Muscle of arm (tissue), 12 donors: ENCODE results near the gene ITGAX. TPM values are rescaled to one million over a fixed set of nuclear protein-coding genes. Genes with fewer than 3 reads are reported as not detected.

Experiments
- DNase-seq: peaks from one replicate; pipeline ENCODE4 v3.0.0-alpha.2; 2013
- polyA plus RNA-seq, 12 donors: library from polyadenylated mRNA; unstranded; fragments of 120-200 nt; gene quantifications; one replicate each; pipeline ENCODE4 v1.2.1, GENCODE V29; 2013; ENCODE audit not compliant: insufficient read length in 12 of 12

ITGAX gene
- polyA plus RNA-seq, 12 donors: 0.34 to 7.5 (median 0.84) TPM; not detected in 2

DNA sequence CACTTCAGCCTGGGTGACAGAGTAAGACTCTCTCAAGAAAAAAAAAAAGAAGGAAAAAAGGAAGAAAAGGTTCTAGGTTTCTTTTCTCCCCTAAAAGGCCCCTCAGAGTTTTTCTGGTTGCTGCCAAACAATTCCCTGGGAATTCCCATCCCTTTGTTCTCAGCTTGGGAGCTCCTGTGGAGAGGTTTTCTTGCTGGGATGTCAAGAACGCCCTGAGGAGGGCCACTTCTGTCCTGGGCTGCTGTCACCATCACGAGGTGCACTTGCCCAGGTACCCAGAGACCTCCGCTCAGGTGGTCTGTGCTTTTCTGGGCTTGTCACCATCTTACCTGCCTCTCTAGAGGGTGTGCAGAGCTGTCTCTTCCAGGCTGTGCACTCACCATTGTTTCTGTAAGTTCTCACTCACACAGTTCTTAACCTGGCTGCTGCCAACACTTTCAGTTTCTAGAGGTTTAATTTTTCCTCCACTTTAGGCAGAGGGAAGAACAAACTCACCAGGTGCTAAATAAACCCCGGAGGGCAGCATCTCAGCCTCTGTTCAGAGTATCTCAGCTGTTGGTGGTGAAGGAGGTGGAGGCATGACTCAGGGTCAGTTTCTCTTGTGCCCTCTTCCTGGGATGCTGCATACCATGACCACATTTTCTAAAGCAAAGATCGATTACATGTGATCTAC is 75.5 kb downstream of the ITGAX start:
- DNase-seq: no peak

Other genes with a start within 250 kb of the ITGAX start
- gene BCKDK, start 246.8 kb upstream of the ITGAX start, polyA plus RNA-seq: 10 to 100 TPM in 11 of 12 donors, not detected in 1; 19.1 to 30.0 (median 24.8) TPM
- 10 to 100 TPM in 11 of 12 donors, not detected in 1; 41.5 to 63.1 (median 46.7) TPM for gene KAT8, start 237.5 kb upstream of the ITGAX start, polyA plus RNA-seq
- gene PRSS8, start 219.4 kb upstream of the ITGAX start, polyA plus RNA-seq: 10 to 100 TPM in 2 of 12 donors, 1 to 10 TPM in 2, under 1 TPM in 6, not detected in 2; 0.16 to 39.2 (median 0.61) TPM
- 1 to 10 TPM in 8 of 12 donors, under 1 TPM in 2, not detected in 2; 0.92 to 2.0 (median 1.4) TPM for gene PRSS36, start 205.1 kb upstream of the ITGAX start, polyA plus RNA-seq
- 1,000 to 10,000 TPM in 1 of 12 donors, 100 to 1,000 TPM in 11; 290 to 4,308 (median 418) TPM for gene FUS, start 175.0 kb upstream of the ITGAX start, polyA plus RNA-seq
- 10 to 100 TPM in 3 of 12 donors, 1 to 10 TPM in 8, not detected in 1; 3.8 to 28.0 (median 6.0) TPM for gene PYCARD, start 152.4 kb upstream of the ITGAX start, polyA plus RNA-seq
- 10 to 100 TPM in 11 of 12 donors, not detected in 1; 19.1 to 87.8 (median 58.2) TPM for gene TRIM72, start 141.1 kb upstream of the ITGAX start, polyA plus RNA-seq
- gene PYDC1, start 138.0 kb upstream of the ITGAX start, polyA plus RNA-seq: 1 to 10 TPM in 5 of 12 donors, under 1 TPM in 5, not detected in 2; 0.27 to 2.1 (median 0.95) TPM
- gene ITGAM, start 95.2 kb upstream of the ITGAX start, polyA plus RNA-seq: 1 to 10 TPM in 11 of 12 donors, not detected in 1; 2.1 to 9.2 (median 3.2) TPM
- 1 to 10 TPM in 4 of 12 donors, under 1 TPM in 6, not detected in 2; 0.15 to 1.5 (median 0.62) TPM for gene ITGAD, start 38.2 kb downstream of the ITGAX start, polyA plus RNA-seq
- 100 to 1,000 TPM in 11 of 12 donors, not detected in 1; 146 to 481 (median 259) TPM for gene COX6A2, start 73.2 kb downstream of the ITGAX start, polyA plus RNA-seq
- 1 to 10 TPM in 10 of 12 donors, not detected in 2; 1.5 to 3.9 (median 2.5) TPM for gene ZNF843, start 87.6 kb downstream of the ITGAX start, polyA plus RNA-seq
- gene ARMC5, start 104.3 kb downstream of the ITGAX start, polyA plus RNA-seq: 10 to 100 TPM in 2 of 12 donors, 1 to 10 TPM in 9, not detected in 1; 5.3 to 11.1 (median 7.4) TPM
- 100 to 1,000 TPM in 2 of 12 donors, 10 to 100 TPM in 9, not detected in 1; 61.4 to 120 (median 76.4) TPM for gene TGFB1I1, start 117.0 kb downstream of the ITGAX start, polyA plus RNA-seq
- 10 to 100 TPM in 2 of 12 donors, 1 to 10 TPM in 6, under 1 TPM in 2, not detected in 2; 0.98 to 11.3 (median 5.0) TPM for gene SLC5A2, start 127.9 kb downstream of the ITGAX start, polyA plus RNA-seq
- gene RUSF1, start 153.2 kb downstream of the ITGAX start, polyA plus RNA-seq: 10 to 100 TPM in 11 of 12 donors, not detected in 1; 37.1 to 73.0 (median 45.6) TPM
- gene AHSP, start 172.7 kb downstream of the ITGAX start, polyA plus RNA-seq: 10 to 100 TPM in 7 of 12 donors, 1 to 10 TPM in 4, not detected in 1; 5.6 to 58.5 (median 12.1) TPM